Caco-2 (cell line): ENCODE data around the gene SZRD1. TPM values are rescaled to one million over a fixed set of nuclear protein-coding genes. Genes with fewer than 3 reads are reported as not detected.

Experiments used
- BruUV-seq: library from RNA; stranded (reverse); fragments of 400-500 nt; replicated peaks from 2 replicates; lab custom pipeline; 2021; lab: Mats Ljungman, UMichigan
- CTCF ChIA-PET: fragments of 300-600 bp; sonication (Branson Sonifier 250); formaldehyde crosslinking; loops from one replicate; lab custom pipeline; 2022; ENCODE audit warnings: antibody characterized with exemption; lab: Charles Lee
- POLR2A ChIA-PET: fragments of 300-600 bp; sonication (Branson Sonifier 250); formaldehyde crosslinking; loops from one replicate; lab custom pipeline; 2022; ENCODE audit warnings: antibody characterized with exemption; lab: Charles Lee
- DNase-seq, 2 experiments: peaks; one replicate each; pipeline versions ENCODE4 v3.0.0 to v3.0.0-alpha.2; 2020 to 2022
- H3K27me3 ChIP-seq: replicated peaks from 2 replicates; pipeline ENCODE4 v1.6.0; 2011; ENCODE audit warnings: low read length; ENCODE audit not compliant: control insufficient read depth, insufficient read depth
- H3K36me3 ChIP-seq: 2 replicates; pipeline ENCODE4 v1.5.1; 2011; ENCODE audit warnings: low read length; ENCODE audit not compliant: control insufficient read depth, insufficient read depth
- H3K4me1 ChIP-seq: fragments of 250-450 bp; sonication (Bioruptor Pico); 2 replicates; pipeline ENCODE4 v1.5.1; 2020; ENCODE audit warnings: mild to moderate bottlenecking
- H3K4me3 ChIP-seq: 2 replicates; pipeline ENCODE4 v1.5.1; 2011; ENCODE audit warnings: low read depth, mild to moderate bottlenecking, control low read depth, low read length
- H3K9me3 ChIP-seq: fragments of 250-450 bp; sonication (Bioruptor Pico); 2 replicates; pipeline ENCODE4 v1.5.1; 2020; ENCODE audit warnings: mild to moderate bottlenecking, moderate library complexity
- H3K27ac Mint-ChIP-seq: one replicate; pipeline ENCODE4 v1.8.0; 2022; ENCODE audit warnings: mixed read lengths; ENCODE audit not compliant: unreplicated experiment
- H3K27me3 Mint-ChIP-seq: one replicate; pipeline ENCODE4 v1.8.0; 2022; ENCODE audit warnings: mixed read lengths; ENCODE audit not compliant: insufficient read depth, unreplicated experiment
- H3K36me3 Mint-ChIP-seq: one replicate; pipeline ENCODE4 v1.8.0; 2022; ENCODE audit warnings: mild to moderate bottlenecking, mixed read lengths; ENCODE audit not compliant: insufficient read depth, unreplicated experiment
- H3K4me1 Mint-ChIP-seq: one replicate; pipeline ENCODE4 v1.8.0; 2022; ENCODE audit warnings: low read depth, mixed read lengths; ENCODE audit not compliant: unreplicated experiment
- H3K4me3 Mint-ChIP-seq: one replicate; pipeline ENCODE4 v1.8.0; 2022; ENCODE audit warnings: mild to moderate bottlenecking, moderate library complexity, mixed read lengths; ENCODE audit not compliant: unreplicated experiment
- H3K9me3 Mint-ChIP-seq: one replicate; pipeline ENCODE4 v1.8.0; 2022; ENCODE audit warnings: mixed read lengths; ENCODE audit not compliant: unreplicated experiment
- intact Hi-C: fragments of 100-400 bp; cut with micrococcal nuclease; formaldehyde crosslinking; loops from one replicate; pipeline ENCODE4 v1.10.0; 2022; ENCODE audit not compliant: unreplicated experiment
- total RNA-seq: library from RNA; stranded (reverse); gene quantifications from 2 replicates; pipeline ENCODE4 v1.2.3, GENCODE V29; 2022
- TF ChIP-seq, protein P1 (sequence below), 2 experiments: fragments of 200-600 bp in 1 of 2; IDR thresholded peaks; 1 replicate in 1 of 2; 2 replicates in 1 of 2; pipeline versions ENCODE4 v1.5.1 to v1.8.0; 2011 to 2022; ENCODE audit warnings: antibody characterized with exemption in 1 of 2, control low read depth in 1 of 2, inconsistent platforms in 1 of 2, low read depth in 1 of 2, low read length in 1 of 2, mild to moderate bottlenecking in 1 of 2, moderate library complexity in 1 of 2; ENCODE audit not compliant: insufficient read depth in 1 of 2, severe bottlenecking in 1 of 2, unreplicated experiment in 1 of 2

SZRD1 gene
- total RNA-seq, 1 experiment from 2014 or later = 93.8 TPM

GRCh38 chr1:16406868-16407267 is 39.8 kb downstream of the SZRD1 start:
- TF ChIP-seq, protein P1, sequence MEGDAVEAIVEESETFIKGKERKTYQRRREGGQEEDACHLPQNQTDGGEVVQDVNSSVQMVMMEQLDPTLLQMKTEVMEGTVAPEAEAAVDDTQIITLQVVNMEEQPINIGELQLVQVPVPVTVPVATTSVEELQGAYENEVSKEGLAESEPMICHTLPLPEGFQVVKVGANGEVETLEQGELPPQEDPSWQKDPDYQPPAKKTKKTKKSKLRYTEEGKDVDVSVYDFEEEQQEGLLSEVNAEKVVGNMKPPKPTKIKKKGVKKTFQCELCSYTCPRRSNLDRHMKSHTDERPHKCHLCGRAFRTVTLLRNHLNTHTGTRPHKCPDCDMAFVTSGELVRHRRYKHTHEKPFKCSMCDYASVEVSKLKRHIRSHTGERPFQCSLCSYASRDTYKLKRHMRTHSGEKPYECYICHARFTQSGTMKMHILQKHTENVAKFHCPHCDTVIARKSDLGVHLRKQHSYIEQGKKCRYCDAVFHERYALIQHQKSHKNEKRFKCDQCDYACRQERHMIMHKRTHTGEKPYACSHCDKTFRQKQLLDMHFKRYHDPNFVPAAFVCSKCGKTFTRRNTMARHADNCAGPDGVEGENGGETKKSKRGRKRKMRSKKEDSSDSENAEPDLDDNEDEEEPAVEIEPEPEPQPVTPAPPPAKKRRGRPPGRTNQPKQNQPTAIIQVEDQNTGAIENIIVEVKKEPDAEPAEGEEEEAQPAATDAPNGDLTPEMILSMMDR (IDR thresholded peaks at IDR 0.05; ENCODE audit: insufficient read depth in 1 of 2, low read depth in 1 of 2, low read length in 1 of 2, severe bottlenecking in 1 of 2, unreplicated experiment in 1 of 2) = no peak
- H3K27me3 Mint-ChIP-seq = no peaks in the 10 kb centered on the region
- Histone ChIP-seq H3K9me3 (no peaks in the 10 kb centered on the region), H3K4me3 (no peak overlapping the region), H3K36me3 (no peaks in the 10 kb centered on the region), H3K27me3 (no peaks in the 10 kb centered on the region), H3K4me1 (no peaks in the 10 kb centered on the region)
- no TSS peak for BruUV-seq
- no peak overlapping the region for H3K27ac Mint-ChIP-seq
- no peak for DNase-seq
- H3K4me3 Mint-ChIP-seq = no peak overlapping the region
- ChIA-PET POLR2A (no interaction called here), CTCF (no interaction called here)
- H3K9me3 Mint-ChIP-seq = no peaks in the 10 kb centered on the region
- intact Hi-C loops = no loop called here
- no peaks in the 10 kb centered on the region for H3K4me1 Mint-ChIP-seq
- H3K36me3 Mint-ChIP-seq = peaks cover 6% of the 10 kb centered on the region

GRCh38 chr1:16409536-16410152 is 42.6 kb downstream of the SZRD1 start:
- Histone ChIP-seq H3K27me3 (no peaks in the 10 kb centered on the region), H3K36me3 (no peaks in the 10 kb centered on the region), H3K9me3 (no peaks in the 10 kb centered on the region), H3K4me3 (no peak overlapping the region), H3K4me1 (no peaks in the 10 kb centered on the region)
- intact Hi-C loops = no loop called here
- POLR2A ChIA-PET = no interaction called here
- no peak overlapping the region for H3K27ac Mint-ChIP-seq
- H3K27me3 Mint-ChIP-seq = no peaks in the 10 kb centered on the region
- CTCF ChIA-PET = interaction anchor here (0.9 kb wide), 1 partner anchor 40 kb away, joined by 7 read pairs; no protein-coding TSS in a partner anchor
- H3K9me3 Mint-ChIP-seq = no peaks in the 10 kb centered on the region
- H3K36me3 Mint-ChIP-seq = peaks cover 6% of the 10 kb centered on the region
- TF ChIP-seq, protein P1 (IDR thresholded peaks at IDR 0.05; ENCODE audit: insufficient read depth in 1 of 2, low read depth in 1 of 2, low read length in 1 of 2, severe bottlenecking in 1 of 2, unreplicated experiment in 1 of 2) = no peak
- no peaks in the 10 kb centered on the region for H3K4me1 Mint-ChIP-seq
- no TSS peak for BruUV-seq
- no peak overlapping the region for H3K4me3 Mint-ChIP-seq
- no peak for DNase-seq

DNA sequence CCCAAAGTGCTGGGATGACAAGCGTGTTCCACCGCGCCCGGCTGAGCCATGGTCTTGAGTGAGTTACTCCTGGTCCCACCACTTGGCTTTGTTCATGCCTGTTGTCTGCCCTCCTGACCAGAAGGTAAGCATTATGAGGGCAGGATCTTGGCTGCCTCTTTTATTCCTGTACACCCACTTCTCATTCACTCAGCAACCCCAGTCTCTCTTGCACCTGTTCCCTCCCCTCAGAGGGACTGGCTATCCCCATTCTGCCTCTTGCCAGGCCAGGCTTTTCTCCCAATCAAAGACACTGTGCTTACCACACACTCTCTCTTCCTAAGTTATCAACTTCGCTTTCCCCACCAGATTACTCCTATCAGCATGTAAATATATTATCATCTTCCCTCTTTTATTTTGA is 43.8 kb downstream of the SZRD1 start:
- POLR2A ChIA-PET = no interaction called here
- H3K27me3 Mint-ChIP-seq = no peaks in the 10 kb centered on the region
- H3K36me3 Mint-ChIP-seq = peaks cover 6% of the 10 kb centered on the region

More for the DNA sequence above, 43.8 kb downstream of the SZRD1 start:
- no peak overlapping the region for H3K27ac Mint-ChIP-seq
- Histone ChIP-seq H3K36me3 (no peaks in the 10 kb centered on the region), H3K4me1 (no peaks in the 10 kb centered on the region), H3K4me3 (no peak overlapping the region), H3K9me3 (no peaks in the 10 kb centered on the region), H3K27me3 (no peaks in the 10 kb centered on the region)
- BruUV-seq = no TSS peak
- DNase-seq = no peak
- H3K4me1 Mint-ChIP-seq = no peaks in the 10 kb centered on the region
- no peak overlapping the region for H3K4me3 Mint-ChIP-seq
- intact Hi-C loops = no loop called here
- TF ChIP-seq, protein P1 (IDR thresholded peaks at IDR 0.05; ENCODE audit: insufficient read depth in 1 of 2, low read depth in 1 of 2, low read length in 1 of 2, severe bottlenecking in 1 of 2, unreplicated experiment in 1 of 2) = no peak
- H3K9me3 Mint-ChIP-seq = no peaks in the 10 kb centered on the region
- CTCF ChIA-PET = no interaction called here
